Testis (tissue), 3 donors: Measurements from ENCODE around the gene UNC93B1. TPM values are rescaled to one million over a fixed set of nuclear protein-coding genes. Genes with fewer than 3 reads are reported as not detected.

Experiments used
- DNase-seq: peaks from one replicate; pipeline ENCODE4 v3.0.0-alpha.2; 2019
- H3K27ac ChIP-seq, 2 donors: fragments of 200-600 bp; sonication (generic); one replicate each; pipeline ENCODE4 v1.5.1; 2019
- H3K27me3 ChIP-seq: fragments of 200-600 bp; sonication (generic); one replicate; pipeline ENCODE4 v1.5.1; 2019
- H3K36me3 ChIP-seq: fragments of 200-600 bp; sonication (generic); one replicate; pipeline ENCODE4 v1.5.1; 2017; ENCODE audit warnings: low read depth; ENCODE audit errors: missing control alignments
- H3K4me1 ChIP-seq: fragments of 200-600 bp; sonication (generic); one replicate; pipeline ENCODE4 v1.5.1; 2019
- H3K4me3 ChIP-seq, 2 donors: fragments of 200-600 bp; sonication (generic); one replicate each; pipeline ENCODE4 v1.5.1; 2017 to 2019
- H3K9me3 ChIP-seq: fragments of 200-600 bp; sonication (generic); one replicate; pipeline ENCODE4 v1.5.1; 2017
- POLR2A ChIP-seq: fragments of 450-650 bp; IDR thresholded peaks from one replicate; pipeline ENCODE4 v1.6.1; 2017; ENCODE audit warnings: antibody characterized with exemption, mild to moderate bottlenecking, moderate library complexity
- WGBS, 2 donors: methylation state at CpG; one replicate each; pipeline ENCODE4 v1.1.5; 2018; 5-methylcytosine and 5-hydroxymethylcytosine counted together
- intact Hi-C: fragments of 100-400 bp; cut with DNase I; formaldehyde crosslinking; loops from one replicate; pipeline ENCODE4 v1.15.1; 2023; ENCODE audit warnings: low total_unique reads
- polyA plus RNA-seq: library from polyadenylated mRNA; stranded (reverse); fragments of 350-450 nt; fragmentation: Illumina TruSeq; extraction: RNeasy Lipid Tissue Mini Kit (QIAGEN cat#74804); gene quantifications from one replicate; pipeline ENCODE4 v1.2.3, GENCODE V29; 2014; ENCODE audit warnings: low read depth, low replicate concordance; ENCODE audit not compliant: insufficient read depth
- total RNA-seq, 2 donors: library from RNA; depleted of rRNA; stranded (reverse); fragments of >200 nt; gene quantifications; one replicate each; pipeline ENCODE4 v1.2.3, GENCODE V29; 2016
- TF ChIP-seq, protein P1 (sequence below), 3 experiments: fragments of 450-650 bp in 2 of 3; fragments of 200-600 bp in 1 of 3; sonication (generic) in 1 of 3; IDR thresholded peaks; one replicate each; pipeline ENCODE4 v1.5.1; 2016 to 2019; ENCODE audit warnings: antibody characterized with exemption in 3 of 3, mild to moderate bottlenecking in 2 of 3, moderate library complexity in 1 of 3

The UNC93B1 gene
- total and polyA plus RNA-seq, 3 donors from 2014 or later = 5.3 to 12.3 (median 7.9) TPM

DNA sequence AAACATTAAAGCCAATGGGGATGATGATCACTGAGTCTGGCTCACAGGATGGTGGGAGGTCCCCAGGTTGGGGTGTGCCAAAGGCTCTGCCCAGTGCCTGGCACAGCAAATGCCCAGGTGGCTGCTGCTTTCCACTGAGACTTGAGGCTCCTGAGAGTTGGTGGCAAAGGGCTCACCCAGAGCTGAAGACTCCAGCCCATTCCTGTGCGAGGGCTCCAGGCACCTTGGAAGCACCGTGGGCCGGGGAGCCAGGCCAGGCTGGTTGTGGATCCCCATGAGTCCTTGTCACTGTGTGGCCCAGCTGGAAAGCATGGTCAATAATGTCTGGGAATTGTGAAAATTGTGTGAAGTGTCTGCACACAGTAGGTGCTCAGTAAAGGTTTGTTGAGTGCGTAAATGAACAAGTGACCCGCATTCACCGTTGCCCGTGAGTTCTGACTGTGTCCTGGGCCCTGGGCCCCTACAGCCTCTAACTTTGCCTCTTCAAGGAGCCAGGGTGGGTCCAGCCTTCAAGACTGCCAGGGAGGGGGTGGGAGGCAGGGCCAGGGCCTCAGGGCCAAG lies 2.8 kb upstream of the UNC93B1 start:
- Histone ChIP-seq H3K27ac (no peak overlapping the region), H3K36me3 (no peaks in the 10 kb centered on the region), H3K9me3 (no peaks in the 10 kb centered on the region), H3K27me3 (no peaks in the 10 kb centered on the region), H3K4me1 (peaks cover 15% of the 10 kb centered on the region), H3K4me3 (no peak overlapping the region)
- no peak for DNase-seq
- WGBS, 2 donors = 98% methylated on average over 7 of the region's 7 CpGs; no CpG with 5 or more reads in 1 of the 2 donors
- intact Hi-C loops = no loop called here
- no peak for TF ChIP-seq POLR2A
- TF ChIP-seq, protein P1, sequence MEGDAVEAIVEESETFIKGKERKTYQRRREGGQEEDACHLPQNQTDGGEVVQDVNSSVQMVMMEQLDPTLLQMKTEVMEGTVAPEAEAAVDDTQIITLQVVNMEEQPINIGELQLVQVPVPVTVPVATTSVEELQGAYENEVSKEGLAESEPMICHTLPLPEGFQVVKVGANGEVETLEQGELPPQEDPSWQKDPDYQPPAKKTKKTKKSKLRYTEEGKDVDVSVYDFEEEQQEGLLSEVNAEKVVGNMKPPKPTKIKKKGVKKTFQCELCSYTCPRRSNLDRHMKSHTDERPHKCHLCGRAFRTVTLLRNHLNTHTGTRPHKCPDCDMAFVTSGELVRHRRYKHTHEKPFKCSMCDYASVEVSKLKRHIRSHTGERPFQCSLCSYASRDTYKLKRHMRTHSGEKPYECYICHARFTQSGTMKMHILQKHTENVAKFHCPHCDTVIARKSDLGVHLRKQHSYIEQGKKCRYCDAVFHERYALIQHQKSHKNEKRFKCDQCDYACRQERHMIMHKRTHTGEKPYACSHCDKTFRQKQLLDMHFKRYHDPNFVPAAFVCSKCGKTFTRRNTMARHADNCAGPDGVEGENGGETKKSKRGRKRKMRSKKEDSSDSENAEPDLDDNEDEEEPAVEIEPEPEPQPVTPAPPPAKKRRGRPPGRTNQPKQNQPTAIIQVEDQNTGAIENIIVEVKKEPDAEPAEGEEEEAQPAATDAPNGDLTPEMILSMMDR (IDR thresholded peaks at IDR 0.05) = no peak

DNA sequence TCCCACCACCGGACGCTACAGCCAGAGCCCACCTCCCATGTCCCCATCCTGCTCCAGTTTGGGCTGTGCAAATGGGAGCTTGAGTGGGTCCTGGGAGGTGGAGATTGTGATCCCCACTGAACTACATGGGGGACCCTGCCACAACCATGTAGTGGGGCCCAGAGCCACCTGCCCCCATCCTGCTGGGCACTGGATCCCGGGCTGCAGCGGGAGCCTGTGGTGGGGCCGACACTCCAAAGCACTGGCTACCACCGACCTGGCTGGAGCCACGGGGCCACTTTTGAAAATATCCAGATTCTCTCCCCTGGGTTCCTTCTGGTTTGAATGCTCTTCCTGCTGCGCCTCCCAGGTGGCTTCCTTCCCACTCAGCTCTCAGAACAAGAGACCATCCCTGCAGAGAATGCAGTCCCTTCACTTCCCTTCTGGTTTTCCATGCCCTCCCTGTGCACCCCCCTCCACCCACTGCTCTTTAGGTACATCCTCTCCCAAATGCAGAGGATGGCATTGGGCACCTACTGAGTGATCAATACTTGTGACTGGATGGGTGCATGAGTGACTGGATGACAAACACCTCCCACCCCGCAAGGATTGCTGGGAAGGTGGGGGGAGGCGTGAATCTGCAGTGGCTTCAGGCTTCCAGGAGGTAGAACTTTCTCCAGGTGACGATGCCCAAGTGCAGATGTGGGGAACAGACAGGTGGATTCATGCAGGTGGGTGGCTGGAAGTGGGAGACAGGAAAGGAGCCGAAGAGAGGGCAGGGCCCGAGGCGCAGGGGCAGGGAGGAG lies 846 bp upstream of the UNC93B1 start:
- Histone ChIP-seq H3K27ac (no peak overlapping the region), H3K36me3 (no peaks in the 10 kb centered on the region), H3K9me3 (no peaks in the 10 kb centered on the region), H3K4me1 (peaks cover 4% of the 10 kb centered on the region), H3K27me3 (no peaks in the 10 kb centered on the region), H3K4me3 (no peak overlapping the region)
- no peak for DNase-seq
- intact Hi-C loops = no loop called here
- TF ChIP-seq POLR2A = no peak
- TF ChIP-seq, protein P1 (IDR thresholded peaks at IDR 0.05) = no peak
- 70 to 80% methylated on average over 14 of the region's 14 CpGs for WGBS, 2 donors

DNA sequence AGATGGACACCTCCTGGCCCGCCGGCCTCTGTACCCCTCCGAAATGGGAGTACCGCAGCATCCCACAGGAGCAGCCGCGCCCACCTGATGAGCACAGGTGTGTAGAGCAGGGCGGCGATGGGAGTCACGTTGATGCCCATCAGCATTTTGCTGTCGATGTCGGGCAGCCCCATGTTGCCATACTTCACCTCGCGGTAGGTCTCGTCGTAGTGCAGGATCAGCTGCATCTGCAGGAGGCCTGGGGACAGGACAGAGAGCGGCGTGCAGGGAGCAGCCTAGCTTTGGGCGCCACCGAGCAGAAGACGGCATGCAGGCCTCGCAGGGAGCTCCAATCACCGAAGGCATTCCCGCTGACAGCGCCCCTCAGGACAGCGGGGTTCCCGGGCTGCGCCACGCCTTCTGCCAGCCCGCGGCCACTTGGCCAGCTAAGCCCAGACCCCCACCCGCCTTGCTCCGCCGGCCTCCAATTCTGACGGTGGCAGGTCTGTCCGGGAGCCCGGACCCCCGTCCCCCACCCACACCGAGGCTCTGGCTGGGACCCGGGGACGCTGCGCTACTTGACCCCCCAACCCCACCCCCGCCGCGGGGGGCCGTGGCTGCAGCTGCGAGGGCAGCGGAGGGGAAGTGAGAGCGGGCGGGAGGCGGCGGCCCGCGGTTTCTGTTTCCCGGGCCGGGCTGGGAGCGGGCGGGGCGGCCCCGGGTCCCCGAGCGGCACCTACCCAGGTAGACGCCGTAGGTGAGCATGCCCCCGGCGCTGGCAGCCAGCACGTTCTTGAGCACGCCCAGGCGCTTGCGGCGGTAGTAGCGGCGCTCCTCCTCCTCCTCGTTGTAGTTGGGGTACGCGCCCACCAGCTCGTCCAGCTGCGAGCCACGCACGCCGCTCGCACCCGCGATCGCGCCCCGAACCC lies 705 bp downstream of the UNC93B1 start:
- no peaks in the 10 kb centered on the region for H3K9me3 ChIP-seq
- peak overlapping the region in 1 of 2 donors; percentile 3 for H3K27ac ChIP-seq
- intact Hi-C loops = no loop called here
- H3K4me1 ChIP-seq = peaks cover 4% of the 10 kb centered on the region
- no peaks in the 10 kb centered on the region for H3K27me3 ChIP-seq
- no peak for DNase-seq
- H3K4me3 ChIP-seq = peak overlapping the region; percentile 64 to 68
- TF ChIP-seq, protein P1 (IDR thresholded peaks at IDR 0.05) = no peak
- no peak for TF ChIP-seq POLR2A
- no peaks in the 10 kb centered on the region for H3K36me3 ChIP-seq
- WGBS, 2 donors = 22 to 73% methylated on average over 3 to 50 of the region's 86 CpGs

DNA sequence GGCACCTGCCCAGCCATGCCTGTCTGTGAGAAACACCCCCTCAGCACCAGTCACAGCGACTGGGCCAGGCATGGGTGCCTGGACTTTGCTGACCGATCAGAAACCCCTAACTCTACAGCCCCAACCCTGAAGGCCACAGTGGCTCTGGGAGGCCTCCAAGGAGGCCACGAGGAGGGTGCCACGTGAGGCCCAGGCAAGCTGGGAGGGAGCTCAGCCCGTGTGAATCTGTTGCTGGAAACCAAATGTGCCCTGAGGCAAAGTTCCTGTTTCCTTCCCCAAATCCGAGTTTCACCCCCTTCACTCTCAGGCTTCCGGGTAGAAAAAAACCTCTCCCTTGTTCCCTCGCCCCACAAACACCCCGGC lies 1.3 kb downstream of the UNC93B1 start:
- TF ChIP-seq, protein P1 (IDR thresholded peaks at IDR 0.05) = no peak
- TF ChIP-seq POLR2A = no peak
- Histone ChIP-seq H3K4me1 (peaks cover 4% of the 10 kb centered on the region), H3K9me3 (no peaks in the 10 kb centered on the region), H3K4me3 (peak overlapping the region in 1 of 2 donors; percentile 68), H3K27ac (no peak overlapping the region), H3K27me3 (no peaks in the 10 kb centered on the region), H3K36me3 (no peaks in the 10 kb centered on the region)
- WGBS, 2 donors = 52 to 61% methylated on average over 8 to 9 of the region's 9 CpGs
- DNase-seq = no peak
- intact Hi-C loops = no loop called here
